Liver (tissue), 3 donors: Measurements from ENCODE around the gene FAM222A.

Experiments
- EGR1 ChIP-seq, 2 donors: IDR thresholded peaks; 2 replicates each; pipeline ENCODE4 v1.6.1; 2016 to 2018; ENCODE audit warnings: antibody characterized with exemption in 2 of 2, low read depth in 2 of 2
- GABPA ChIP-seq, 2 donors: IDR thresholded peaks in 1 of 2; conservative IDR thresholded peaks in 1 of 2; 2 replicates each; pipeline ENCODE4 v1.6.1; 2016; ENCODE audit warnings: antibody characterized with exemption in 2 of 2, mild to moderate bottlenecking in 1 of 2, moderate library complexity in 1 of 2
- JUND ChIP-seq, 2 donors: IDR thresholded peaks; 2 replicates each; pipeline ENCODE4 v1.6.1; 2016; ENCODE audit warnings: antibody characterized with exemption in 2 of 2
- SP1 ChIP-seq: IDR thresholded peaks from 2 replicates; pipeline ENCODE4 v1.6.1; 2018; ENCODE audit warnings: antibody characterized with exemption, mild to moderate bottlenecking
- YY1 ChIP-seq: IDR thresholded peaks from 2 replicates; pipeline ENCODE4 v1.6.1; 2016; ENCODE audit warnings: antibody characterized with exemption, mild to moderate bottlenecking
- TF ChIP-seq, protein P1 (sequence below): fragments of 150-350 bp; IDR thresholded peaks from 2 replicates; pipeline ENCODE4 v1.5.1; 2017; ENCODE audit warnings: improper control_type of control experiment, low read depth, low read length; ENCODE audit not compliant: missing input control
- TF ChIP-seq, protein P2 (sequence below): IDR thresholded peaks from 2 replicates; pipeline ENCODE4 v1.6.1; 2016; ENCODE audit warnings: antibody characterized with exemption
- TF ChIP-seq, protein P3 (sequence below): IDR thresholded peaks from 2 replicates; pipeline ENCODE4 v1.6.1; 2016; ENCODE audit warnings: antibody characterized with exemption
- TF ChIP-seq, protein P4 (sequence below): IDR thresholded peaks from 2 replicates; pipeline ENCODE4 v1.6.1; 2016; ENCODE audit warnings: antibody characterized with exemption, mild to moderate bottlenecking
- donor health status: healthy.
- donor health status: healthy.

DNA sequence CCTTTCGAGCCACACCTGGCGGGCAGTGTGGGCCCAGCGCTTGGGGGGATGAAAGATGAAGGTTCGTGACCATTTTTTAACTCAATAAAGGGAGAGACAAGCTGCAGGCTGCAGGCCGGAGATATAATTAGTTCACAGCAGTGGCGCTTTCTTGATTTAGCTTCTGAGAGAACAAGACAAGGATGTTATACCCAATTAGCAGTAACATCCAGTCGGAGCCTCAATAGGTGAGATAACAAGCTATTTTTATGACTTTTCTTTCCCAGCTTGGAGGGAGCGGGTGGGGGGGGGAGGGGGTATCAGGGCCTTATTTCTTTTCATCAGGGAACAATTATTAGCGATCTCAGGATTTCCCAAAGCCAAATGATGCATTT is 9.1 kb downstream of the FAM222A start:
- TF ChIP-seq JUND (IDR thresholded peaks at IDR 0.05): no peak
- TF ChIP-seq, protein P1, sequence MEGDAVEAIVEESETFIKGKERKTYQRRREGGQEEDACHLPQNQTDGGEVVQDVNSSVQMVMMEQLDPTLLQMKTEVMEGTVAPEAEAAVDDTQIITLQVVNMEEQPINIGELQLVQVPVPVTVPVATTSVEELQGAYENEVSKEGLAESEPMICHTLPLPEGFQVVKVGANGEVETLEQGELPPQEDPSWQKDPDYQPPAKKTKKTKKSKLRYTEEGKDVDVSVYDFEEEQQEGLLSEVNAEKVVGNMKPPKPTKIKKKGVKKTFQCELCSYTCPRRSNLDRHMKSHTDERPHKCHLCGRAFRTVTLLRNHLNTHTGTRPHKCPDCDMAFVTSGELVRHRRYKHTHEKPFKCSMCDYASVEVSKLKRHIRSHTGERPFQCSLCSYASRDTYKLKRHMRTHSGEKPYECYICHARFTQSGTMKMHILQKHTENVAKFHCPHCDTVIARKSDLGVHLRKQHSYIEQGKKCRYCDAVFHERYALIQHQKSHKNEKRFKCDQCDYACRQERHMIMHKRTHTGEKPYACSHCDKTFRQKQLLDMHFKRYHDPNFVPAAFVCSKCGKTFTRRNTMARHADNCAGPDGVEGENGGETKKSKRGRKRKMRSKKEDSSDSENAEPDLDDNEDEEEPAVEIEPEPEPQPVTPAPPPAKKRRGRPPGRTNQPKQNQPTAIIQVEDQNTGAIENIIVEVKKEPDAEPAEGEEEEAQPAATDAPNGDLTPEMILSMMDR: no peak
- no peak for TF ChIP-seq YY1
- TF ChIP-seq, protein P2, sequence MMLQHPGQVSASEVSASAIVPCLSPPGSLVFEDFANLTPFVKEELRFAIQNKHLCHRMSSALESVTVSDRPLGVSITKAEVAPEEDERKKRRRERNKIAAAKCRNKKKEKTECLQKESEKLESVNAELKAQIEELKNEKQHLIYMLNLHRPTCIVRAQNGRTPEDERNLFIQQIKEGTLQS: no peak
- TF ChIP-seq, protein P3, sequence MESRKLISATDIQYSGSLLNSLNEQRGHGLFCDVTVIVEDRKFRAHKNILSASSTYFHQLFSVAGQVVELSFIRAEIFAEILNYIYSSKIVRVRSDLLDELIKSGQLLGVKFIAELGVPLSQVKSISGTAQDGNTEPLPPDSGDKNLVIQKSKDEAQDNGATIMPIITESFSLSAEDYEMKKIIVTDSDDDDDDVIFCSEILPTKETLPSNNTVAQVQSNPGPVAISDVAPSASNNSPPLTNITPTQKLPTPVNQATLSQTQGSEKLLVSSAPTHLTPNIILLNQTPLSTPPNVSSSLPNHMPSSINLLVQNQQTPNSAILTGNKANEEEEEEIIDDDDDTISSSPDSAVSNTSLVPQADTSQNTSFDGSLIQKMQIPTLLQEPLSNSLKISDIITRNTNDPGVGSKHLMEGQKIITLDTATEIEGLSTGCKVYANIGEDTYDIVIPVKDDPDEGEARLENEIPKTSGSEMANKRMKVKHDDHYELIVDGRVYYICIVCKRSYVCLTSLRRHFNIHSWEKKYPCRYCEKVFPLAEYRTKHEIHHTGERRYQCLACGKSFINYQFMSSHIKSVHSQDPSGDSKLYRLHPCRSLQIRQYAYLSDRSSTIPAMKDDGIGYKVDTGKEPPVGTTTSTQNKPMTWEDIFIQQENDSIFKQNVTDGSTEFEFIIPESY: no peak
- TF ChIP-seq, protein P4, sequence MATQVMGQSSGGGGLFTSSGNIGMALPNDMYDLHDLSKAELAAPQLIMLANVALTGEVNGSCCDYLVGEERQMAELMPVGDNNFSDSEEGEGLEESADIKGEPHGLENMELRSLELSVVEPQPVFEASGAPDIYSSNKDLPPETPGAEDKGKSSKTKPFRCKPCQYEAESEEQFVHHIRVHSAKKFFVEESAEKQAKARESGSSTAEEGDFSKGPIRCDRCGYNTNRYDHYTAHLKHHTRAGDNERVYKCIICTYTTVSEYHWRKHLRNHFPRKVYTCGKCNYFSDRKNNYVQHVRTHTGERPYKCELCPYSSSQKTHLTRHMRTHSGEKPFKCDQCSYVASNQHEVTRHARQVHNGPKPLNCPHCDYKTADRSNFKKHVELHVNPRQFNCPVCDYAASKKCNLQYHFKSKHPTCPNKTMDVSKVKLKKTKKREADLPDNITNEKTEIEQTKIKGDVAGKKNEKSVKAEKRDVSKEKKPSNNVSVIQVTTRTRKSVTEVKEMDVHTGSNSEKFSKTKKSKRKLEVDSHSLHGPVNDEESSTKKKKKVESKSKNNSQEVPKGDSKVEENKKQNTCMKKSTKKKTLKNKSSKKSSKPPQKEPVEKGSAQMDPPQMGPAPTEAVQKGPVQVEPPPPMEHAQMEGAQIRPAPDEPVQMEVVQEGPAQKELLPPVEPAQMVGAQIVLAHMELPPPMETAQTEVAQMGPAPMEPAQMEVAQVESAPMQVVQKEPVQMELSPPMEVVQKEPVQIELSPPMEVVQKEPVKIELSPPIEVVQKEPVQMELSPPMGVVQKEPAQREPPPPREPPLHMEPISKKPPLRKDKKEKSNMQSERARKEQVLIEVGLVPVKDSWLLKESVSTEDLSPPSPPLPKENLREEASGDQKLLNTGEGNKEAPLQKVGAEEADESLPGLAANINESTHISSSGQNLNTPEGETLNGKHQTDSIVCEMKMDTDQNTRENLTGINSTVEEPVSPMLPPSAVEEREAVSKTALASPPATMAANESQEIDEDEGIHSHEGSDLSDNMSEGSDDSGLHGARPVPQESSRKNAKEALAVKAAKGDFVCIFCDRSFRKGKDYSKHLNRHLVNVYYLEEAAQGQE: no peak
- no peak for TF ChIP-seq EGR1 (IDR thresholded peaks at IDR 0.05; ENCODE audit: low read depth in 2 of 2)
- no peak for TF ChIP-seq SP1
- no peak for TF ChIP-seq GABPA (IDR thresholded peaks at IDR 0.05 in 1 of 2, conservative IDR thresholded peaks at IDR 0.05 in 1 of 2)
